Activated CD4-positive, CD25-positive, alpha-beta regulatory T cell treated with anti-CD3 and anti-CD28 coated beads, Interleukin-2, amount 50 U/mL, for 72 hours (primary cell): ENCODE results near the gene PALLD.

Experiments
- DNase-seq: peaks from one replicate; pipeline ENCODE4 v3.0.0; 2021

The PALLD gene

DNA sequence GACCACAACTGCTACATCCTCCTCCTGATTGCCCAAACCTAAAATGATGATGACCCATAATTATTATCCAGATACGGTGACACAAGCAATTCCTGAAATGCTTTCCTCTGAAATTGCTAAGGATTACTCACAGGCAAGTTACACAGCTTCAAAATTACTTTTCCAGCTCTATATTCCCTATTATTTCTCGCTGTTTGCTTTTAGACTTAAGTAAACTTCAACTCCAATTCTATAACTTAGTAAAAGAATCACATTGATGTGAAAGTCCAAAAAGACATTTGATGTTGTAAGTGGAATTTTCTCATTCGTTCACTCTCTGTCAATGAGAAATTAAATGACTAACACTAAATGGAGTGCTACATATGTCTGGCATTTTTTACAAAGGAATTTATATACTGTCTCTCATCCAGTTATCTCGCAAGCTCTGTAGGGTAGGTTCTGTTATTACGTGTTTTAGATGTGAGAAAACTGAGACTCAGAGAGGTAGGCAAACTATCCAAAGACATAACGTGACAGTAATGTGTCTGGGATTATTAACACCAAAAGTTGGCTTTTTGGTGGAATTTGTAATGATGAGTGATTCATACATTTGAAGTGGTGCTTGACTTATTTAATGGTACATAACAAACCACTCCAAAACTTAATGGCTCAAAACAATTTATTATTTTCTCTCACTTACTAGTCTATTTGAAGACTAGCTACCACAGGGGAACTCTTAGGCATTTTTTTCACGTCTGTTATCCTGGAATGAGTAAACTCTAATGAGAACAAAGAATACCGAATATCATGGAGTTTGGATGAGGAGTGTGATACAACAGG, 31.5 kb downstream of the PALLD start:
- DNase-seq, result no peak

DNA sequence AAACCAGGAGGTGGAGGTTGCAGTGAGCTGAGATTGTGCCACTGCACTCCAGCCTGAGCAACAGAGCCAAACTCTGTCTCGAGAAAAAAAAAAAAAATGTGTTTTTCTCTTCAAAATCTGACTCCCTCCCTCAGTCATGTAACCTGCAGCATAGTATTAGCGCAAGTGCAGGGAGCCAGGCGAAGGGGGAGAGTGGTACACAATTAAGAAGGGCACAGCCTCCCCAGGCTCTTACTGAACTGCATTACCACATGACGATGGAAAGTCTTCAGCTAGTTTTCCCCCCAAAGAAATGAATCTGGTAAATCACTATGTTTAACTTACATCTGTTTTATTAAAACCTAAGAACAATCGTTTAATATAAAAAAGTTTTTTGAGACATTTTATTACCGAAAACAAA, 32.4 kb downstream of the PALLD start:
- no peak for DNase-seq

GRCh38 chr4:168531305-168531704, 34.5 kb downstream of the PALLD start:
- no peak for DNase-seq

GRCh38 chr4:168534535-168534934, 37.7 kb downstream of the PALLD start:
- DNase-seq, result no peak

DNA sequence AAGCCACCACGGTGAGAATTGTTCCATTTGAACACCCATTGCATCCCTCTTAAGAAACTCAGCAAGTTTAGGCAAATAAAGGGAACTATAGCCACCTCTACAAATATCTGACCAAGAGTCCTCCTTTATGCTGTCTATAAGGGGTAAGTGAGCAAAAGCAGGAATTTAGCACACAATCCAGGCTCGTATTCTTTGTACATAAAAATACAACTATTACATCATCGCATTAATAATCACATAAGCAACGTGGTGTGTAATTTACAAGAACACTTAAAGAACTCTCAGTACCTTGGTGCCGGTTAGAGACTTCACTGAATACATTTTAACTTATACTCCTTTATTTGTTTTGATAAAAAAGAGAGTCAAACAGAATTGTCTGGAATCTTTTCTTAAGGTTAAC, 38.8 kb downstream of the PALLD start:
- no peak for DNase-seq

DNA sequence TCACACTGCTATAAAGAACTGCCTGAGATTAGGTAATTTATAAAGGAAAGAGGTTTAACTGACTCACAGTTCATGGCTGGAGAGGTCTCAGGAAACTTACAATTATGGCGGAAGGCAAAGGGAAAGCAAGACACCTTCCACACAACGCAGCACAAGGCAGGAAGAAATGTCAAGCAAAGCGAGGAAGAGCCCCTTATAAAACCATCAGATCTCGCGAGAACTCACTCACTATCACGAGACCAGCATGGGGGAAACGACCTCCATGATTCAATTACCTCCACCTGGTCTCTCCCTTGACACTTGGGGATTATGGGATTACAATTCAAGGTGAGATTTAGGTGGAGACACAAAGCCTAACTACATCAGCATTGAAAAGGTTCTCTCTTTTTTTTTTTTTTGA, 39.6 kb downstream of the PALLD start:
- no peak for DNase-seq

DNA sequence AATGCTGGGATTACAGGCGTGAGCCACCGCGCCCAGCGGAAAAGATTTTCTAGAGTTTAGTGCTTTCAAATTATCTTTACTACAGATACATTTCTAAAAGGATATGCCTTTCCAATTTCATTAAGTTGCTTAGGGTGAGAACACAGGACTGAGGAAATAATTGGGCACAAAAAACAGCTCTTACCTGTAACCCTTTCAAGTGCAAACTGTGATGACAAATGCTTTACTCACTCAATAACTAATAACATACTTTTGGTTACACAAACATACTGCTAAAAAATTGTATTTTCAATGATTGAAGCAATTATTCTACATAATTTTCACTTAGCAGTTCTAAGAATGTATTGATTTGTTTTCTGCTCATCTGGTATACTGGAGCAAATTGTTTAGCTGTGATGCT, 40.2 kb downstream of the PALLD start:
- no peak for DNase-seq

- no peak for DNase-seq
These were observed 40.7 kb downstream of the PALLD start for GRCh38 chr4:168537571-168537970.

- no peak for DNase-seq
These were observed 41.8 kb downstream of the PALLD start for GRCh38 chr4:168538632-168539031.

DNA sequence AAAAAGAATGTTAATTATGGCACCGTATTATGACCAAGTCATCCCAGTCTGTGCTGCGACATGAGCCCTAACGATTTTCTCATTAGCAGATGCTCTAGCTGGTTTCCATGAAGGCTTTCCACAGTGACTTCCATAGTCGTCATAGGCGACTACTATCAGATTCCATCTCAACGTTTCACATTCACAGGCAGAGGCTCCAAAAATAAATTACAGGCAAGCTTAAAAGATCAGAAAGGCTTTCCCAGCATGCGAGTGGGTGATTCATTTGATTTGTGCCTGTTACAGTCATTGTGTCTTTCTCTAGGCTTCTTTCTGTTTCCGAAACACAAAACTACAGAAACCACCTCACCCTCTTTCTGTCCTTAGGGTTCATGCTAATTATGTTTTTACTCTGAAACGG, 43.2 kb downstream of the PALLD start:
- DNase-seq, result no peak

- DNase-seq, result no peak
These were observed 43.8 kb downstream of the PALLD start for GRCh38 chr4:168540503-168541265.

DNA sequence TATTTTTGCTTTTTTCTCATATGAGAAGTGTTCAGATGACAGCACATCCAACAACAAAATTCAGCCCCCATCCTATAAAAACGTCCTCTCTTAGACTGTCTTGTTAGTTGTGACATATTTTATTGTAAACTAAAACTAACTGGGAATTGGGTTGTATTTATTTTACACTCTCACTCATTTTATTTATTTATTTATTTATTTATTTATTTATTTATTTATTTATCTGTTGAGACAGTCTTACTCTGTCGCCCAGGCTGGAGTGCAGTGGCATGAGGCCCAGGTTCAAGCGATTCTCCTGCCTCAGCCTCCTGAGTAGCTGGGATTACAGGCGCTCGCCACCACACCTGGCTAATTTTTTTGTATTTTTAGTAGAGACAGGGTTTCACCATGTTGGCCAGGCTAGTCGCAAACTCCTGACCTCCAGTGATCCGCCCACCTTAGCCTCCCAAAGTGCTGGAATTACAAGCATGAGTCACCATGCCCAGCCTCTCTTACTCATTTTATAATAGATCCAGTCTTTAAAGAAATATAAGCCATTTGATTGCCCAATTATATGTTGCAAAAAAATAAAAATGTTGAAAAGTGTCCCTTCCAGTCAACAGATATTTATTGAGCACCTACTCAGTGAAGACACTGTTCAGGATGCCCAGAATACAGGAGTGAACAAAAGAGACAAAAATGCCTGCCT, 44.6 kb downstream of the PALLD start:
- no peak for DNase-seq

DNA sequence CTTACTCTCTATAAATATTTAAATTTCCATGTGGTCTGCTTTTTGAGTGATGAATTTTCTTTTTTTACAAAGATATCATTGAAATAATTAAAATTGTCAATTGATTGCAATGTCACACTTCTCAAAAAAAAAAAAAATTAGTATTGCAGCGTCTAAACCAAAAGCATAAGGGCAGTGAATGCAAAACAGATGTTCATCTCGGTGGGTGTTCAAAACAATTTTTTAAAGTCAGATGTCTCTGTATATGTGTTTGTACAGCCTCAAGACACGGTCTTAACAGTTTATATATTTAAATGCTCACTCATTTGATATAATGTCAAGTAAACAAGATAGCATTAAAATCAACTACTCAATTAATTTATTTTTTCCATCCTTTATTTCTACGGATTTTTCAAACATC, 52.3 kb downstream of the PALLD start:
- DNase-seq, result no peak

GRCh38 chr4:168550064-168550766, 53.4 kb downstream of the PALLD start:
- no peak for DNase-seq

GRCh38 chr4:168551211-168551610, 54.4 kb downstream of the PALLD start:
- DNase-seq, result no peak

DNA sequence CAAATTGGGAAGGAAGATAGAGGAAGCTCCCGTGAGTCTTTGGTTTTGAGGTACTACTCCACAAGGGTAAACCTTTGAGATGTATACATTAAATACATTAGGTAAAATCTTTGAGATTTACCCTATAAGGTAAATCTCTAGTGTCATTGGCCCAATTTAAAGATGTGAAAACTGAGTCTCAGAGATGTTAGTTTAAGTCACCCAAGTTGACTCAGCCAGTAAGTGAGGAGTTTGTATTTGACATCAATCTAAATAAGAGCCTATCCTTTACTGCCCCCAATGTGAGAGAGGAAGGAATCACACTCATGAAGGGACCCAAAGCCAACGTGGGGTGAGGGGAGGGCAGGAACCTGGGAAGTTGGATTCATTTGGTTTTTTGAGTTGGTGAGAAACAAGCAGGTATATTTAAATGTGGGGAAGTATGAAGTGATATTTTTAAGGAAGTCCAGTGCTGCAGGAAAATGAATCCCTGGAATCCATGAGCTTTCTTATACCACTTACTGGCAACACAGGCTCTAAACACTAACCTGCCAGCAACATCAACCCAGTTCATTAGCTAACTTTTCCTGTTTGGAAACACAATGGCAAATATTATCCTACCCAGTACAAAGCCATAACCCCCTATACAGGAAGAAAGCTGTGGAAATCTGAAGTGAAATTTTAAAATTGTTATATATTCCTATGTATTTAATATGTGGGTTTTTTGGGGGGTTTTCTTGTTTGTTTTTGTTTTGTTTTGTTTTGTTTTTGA, 55.3 kb downstream of the PALLD start:
- no peak for DNase-seq

- DNase-seq, result no peak
These were observed 57.0 kb downstream of the PALLD start for GRCh38 chr4:168553714-168554370.

DNA sequence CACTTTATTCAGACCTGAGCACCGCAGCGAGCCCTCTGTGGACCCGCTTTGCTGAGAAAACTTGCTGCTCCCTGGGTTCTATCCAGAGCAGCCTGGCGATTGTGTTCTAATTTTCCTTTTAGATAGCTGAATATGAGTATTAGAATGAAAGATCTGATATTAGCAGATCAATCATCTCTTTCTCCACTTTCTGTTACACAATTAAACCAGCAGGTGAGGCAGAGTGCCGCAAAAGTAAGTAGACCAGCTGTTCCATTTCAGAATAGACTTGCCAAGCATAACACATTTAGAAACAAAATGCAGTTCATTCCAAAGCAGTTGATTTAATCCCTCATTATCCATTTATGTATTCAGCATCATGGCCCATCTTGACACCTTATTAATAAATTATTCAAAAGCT, 58.6 kb downstream of the PALLD start:
- no peak for DNase-seq

DNA sequence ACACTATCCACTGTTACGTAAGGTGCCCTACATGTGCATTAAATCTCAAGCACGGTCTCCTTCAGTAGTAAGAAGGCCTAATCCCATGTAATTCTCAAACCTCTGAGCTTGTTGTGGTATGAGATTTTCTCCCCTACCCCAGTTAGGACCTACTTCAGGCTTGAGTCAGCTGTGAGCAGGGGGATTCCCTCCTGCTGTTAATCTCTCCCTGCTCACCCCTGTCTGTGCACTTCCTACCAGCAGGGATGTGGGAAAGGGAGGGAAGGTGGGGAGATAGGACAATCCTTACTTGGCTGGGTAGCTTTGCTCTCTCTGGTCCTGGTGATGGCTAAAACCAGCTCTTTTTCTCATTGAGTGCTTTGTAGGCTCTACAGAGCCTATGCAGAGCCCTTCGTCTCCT, 60.8 kb downstream of the PALLD start:
- DNase-seq, result no peak

DNA sequence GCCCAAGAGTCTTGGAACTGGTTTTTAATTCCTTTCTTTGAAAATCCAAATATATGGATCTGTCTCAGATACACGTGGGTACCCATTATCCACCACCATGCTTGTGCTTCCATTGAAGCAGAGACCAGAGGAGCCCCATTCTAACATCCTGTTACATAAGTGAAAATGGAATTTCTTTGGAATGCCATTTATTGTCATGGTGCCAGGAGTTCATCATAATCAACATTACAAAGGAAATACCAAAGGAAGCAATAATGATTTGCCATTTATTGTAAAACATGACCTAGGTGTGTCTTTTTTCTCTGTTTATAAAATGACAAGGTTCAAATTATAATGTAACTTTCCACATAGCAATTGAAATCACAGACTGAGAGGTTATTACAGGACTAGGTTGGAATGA, 61.7 kb downstream of the PALLD start:
- DNase-seq, result no peak

- no peak for DNase-seq
These were observed 63.6 kb downstream of the PALLD start for GRCh38 chr4:168560184-168561180.
